ENCODE data around the gene PHYHIPL.

DNA sequence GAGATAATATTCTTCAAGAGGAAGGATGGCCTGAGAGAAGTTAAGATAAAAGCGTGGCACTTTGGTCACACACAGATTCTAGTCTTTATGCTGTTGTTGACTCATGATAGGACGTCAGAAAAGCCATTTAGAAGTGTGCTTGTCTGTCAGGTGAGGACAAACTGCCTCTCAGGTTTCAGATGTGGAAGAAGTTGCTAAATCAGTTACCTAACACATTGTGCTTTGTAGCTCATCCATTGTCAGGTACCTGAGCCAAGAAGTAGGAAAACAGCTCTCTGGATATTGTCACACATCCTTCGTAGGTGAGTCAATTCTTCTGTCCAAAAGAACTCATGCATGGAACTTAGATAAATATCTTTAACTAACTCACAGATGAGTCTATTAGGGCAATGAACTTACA lies 49.5 kb upstream of the PHYHIPL start:
- TF ChIP-seq, protein P1, sequence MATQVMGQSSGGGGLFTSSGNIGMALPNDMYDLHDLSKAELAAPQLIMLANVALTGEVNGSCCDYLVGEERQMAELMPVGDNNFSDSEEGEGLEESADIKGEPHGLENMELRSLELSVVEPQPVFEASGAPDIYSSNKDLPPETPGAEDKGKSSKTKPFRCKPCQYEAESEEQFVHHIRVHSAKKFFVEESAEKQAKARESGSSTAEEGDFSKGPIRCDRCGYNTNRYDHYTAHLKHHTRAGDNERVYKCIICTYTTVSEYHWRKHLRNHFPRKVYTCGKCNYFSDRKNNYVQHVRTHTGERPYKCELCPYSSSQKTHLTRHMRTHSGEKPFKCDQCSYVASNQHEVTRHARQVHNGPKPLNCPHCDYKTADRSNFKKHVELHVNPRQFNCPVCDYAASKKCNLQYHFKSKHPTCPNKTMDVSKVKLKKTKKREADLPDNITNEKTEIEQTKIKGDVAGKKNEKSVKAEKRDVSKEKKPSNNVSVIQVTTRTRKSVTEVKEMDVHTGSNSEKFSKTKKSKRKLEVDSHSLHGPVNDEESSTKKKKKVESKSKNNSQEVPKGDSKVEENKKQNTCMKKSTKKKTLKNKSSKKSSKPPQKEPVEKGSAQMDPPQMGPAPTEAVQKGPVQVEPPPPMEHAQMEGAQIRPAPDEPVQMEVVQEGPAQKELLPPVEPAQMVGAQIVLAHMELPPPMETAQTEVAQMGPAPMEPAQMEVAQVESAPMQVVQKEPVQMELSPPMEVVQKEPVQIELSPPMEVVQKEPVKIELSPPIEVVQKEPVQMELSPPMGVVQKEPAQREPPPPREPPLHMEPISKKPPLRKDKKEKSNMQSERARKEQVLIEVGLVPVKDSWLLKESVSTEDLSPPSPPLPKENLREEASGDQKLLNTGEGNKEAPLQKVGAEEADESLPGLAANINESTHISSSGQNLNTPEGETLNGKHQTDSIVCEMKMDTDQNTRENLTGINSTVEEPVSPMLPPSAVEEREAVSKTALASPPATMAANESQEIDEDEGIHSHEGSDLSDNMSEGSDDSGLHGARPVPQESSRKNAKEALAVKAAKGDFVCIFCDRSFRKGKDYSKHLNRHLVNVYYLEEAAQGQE (IDR thresholded peaks at IDR 0.05; ENCODE audit: low read depth, low read length): no peak
- TF ChIP-seq, protein P2, sequence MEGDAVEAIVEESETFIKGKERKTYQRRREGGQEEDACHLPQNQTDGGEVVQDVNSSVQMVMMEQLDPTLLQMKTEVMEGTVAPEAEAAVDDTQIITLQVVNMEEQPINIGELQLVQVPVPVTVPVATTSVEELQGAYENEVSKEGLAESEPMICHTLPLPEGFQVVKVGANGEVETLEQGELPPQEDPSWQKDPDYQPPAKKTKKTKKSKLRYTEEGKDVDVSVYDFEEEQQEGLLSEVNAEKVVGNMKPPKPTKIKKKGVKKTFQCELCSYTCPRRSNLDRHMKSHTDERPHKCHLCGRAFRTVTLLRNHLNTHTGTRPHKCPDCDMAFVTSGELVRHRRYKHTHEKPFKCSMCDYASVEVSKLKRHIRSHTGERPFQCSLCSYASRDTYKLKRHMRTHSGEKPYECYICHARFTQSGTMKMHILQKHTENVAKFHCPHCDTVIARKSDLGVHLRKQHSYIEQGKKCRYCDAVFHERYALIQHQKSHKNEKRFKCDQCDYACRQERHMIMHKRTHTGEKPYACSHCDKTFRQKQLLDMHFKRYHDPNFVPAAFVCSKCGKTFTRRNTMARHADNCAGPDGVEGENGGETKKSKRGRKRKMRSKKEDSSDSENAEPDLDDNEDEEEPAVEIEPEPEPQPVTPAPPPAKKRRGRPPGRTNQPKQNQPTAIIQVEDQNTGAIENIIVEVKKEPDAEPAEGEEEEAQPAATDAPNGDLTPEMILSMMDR (IDR thresholded peaks at IDR 0.05): no peak
- TF ChIP-seq FOXM1 (IDR thresholded peaks at IDR 0.05; ENCODE audit: low read depth) (no peak), YY1 (IDR thresholded peaks at IDR 0.05; ENCODE audit: low read depth) (no peak), MXI1 (IDR thresholded peaks at IDR 0.05; ENCODE audit: low read depth, low read length) (no peak), FOXJ3 (CRISPR knock-in tag; IDR thresholded peaks at IDR 0.05) (no peak), RCOR1 (IDR thresholded peaks at IDR 0.05; ENCODE audit: low read length) (no peak), POLR2AphosphoS5 (IDR thresholded peaks at IDR 0.05; ENCODE audit: low read depth, low read length) (no peak)
- TF ChIP-seq, protein P3, sequence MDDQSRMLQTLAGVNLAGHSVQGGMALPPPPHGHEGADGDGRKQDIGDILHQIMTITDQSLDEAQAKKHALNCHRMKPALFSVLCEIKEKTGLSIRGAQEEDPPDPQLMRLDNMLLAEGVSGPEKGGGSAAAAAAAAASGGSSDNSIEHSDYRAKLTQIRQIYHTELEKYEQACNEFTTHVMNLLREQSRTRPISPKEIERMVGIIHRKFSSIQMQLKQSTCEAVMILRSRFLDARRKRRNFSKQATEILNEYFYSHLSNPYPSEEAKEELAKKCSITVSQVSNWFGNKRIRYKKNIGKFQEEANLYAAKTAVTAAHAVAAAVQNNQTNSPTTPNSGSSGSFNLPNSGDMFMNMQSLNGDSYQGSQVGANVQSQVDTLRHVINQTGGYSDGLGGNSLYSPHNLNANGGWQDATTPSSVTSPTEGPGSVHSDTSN (IDR thresholded peaks at IDR 0.05): no peak
- TF ChIP-seq, protein P4, sequence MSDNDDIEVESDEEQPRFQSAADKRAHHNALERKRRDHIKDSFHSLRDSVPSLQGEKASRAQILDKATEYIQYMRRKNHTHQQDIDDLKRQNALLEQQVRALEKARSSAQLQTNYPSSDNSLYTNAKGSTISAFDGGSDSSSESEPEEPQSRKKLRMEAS (IDR thresholded peaks at IDR 0.05; ENCODE audit: low read depth): no peak
